CD4-positive, alpha-beta T cell treated with Interleukin-6 for 4 hours (primary cell): ENCODE measurements around the gene ZDHHC1.

Experiments
- DNase-seq: peaks from one replicate; pipeline ENCODE4 v3.0.0-alpha.2; 2020; ENCODE audit warnings: mixed read lengths

Gene ZDHHC1

DNA sequence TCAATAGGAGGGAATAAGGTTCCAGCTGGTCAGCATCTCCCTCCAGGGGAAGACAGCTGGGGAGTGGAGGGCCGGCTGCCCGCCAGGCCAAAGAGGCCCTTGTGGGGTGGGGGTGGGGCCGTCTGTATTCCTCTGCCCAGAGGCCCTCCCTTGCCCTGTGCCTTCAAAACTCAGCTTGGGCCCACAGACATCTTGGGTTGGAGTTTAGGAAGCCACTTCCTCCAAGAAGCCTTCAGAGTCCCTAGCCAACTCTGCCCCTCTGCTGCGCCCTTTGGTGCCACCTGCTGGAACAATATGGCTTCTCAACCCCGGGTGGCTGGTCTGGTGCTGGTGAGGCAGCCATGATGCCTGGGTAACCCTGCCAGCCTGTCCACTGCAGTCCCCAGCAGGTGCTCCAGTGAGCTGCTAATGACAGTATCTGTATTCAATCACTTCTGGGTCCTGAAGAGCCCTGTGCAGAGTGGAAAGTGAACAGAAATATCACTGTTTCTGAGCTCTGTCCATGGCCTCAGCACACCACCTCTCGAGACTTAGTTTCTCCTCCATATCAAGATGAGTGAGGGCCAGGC is 31.3 kb upstream of the ZDHHC1 start:
- DNase-seq: peak; percentile 56

DNA sequence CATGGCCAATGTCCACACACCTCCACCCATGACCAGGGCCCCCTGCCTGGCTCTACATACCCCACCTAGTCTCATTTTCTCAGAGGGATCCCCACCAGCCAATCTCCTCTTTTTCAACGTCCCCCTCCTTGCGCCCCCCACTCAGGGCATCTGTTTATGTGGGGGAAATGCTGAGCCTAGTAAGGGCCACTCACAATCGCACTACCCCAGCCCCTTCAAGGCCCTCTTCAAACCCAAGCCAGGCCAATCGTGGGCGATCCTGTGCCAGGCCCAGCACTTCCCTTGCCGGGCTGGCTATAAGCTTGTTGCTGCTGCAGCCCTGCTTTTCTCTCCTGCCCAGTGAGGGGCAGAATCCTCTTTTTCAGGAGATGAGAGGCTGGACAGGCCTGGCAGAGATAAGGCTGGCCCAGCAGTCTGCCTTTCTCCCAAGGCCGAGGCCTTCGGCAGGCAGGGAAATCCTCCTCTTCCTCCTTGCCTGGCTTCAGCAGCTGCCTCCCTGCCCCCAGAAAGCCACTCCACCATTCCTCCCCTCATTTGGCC is 30.8 kb upstream of the ZDHHC1 start:
- DNase-seq: no peak

DNA sequence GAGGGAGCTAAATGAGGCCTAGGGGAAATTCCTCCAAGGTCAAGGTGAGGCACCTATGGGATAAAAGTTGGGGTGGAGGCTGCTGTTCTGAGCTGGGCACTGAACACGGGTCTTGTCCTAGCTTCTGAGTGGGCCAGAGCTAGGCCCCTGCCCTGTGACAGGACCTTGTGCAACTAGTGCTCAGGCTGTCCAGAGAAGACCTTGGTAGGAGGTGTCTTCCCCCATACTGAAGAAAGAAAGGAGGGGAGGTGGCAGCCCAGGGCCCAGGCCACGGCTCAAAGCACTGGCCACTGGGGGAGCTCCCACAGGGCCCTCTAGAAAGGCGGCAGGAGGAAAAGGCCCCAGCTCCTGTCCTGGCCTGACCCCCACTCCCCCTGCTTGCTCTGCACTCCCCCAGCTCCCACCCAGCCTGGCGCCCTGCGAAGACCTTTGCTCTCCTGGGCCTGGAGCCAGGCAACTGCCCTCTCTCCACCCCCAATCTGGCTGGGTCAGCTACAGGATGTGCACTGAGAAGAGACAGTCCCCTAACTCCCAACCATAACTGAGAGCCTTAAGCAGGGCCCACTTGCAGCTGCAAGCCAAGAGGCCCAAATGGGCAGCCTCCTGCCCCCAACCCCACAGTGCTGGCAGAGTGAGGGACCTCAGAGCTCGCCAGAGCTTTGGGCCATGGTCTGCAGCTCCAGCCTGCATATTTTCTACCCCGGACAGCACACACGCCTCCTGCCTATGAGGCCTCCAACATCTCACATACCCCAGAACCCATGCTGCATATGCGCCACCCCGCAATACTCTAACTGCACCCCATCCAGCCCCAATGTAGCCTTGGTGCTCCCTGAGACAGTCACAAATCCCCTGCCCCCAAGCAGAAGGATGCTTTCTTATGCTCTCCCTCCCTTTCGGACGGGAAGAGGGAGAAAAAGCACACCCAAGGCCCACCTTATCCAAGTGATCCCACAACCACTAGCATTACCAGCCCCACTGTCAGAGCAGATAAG is 29.9 kb upstream of the ZDHHC1 start:
- no peak for DNase-seq

DNA sequence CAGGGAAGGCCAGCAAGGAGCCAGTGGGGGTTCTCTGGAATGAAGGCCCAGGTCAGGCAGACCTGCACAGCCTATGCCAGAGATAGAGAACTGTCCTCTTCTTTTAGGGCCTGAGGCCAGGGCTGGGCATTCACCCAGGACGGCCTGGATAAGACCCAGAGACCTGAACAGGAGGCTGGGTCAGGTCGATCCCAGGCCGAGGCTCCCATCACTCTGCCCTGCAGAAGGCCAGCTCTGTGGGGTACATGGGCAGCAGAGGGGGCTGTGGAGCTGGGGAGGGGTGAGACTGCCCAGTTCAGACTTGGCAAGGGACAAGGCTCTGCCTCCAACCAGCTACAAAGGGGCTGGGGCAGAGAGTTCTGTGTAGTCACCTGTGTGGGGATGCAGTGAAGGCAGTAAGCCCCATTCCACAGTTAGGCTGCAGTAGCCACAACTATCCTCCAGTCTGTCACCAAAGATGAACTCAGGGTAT is 29.2 kb upstream of the ZDHHC1 start:
- no peak for DNase-seq

DNA sequence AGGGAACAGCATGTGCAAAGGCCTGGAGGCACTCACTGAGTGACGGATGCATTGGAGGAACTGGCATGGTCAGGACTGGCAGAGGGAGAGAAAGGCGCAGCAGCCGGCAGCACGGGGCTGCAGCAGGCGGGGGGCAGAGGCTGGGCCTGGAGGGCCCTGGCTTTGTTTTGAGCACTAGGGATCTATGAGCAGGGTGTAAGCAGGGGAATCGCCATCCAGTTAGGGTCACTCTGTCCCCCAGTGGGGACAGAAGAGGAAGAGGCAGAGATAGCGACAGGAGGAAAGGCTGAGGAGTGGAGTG is 28.8 kb upstream of the ZDHHC1 start:
- no peak for DNase-seq

DNA sequence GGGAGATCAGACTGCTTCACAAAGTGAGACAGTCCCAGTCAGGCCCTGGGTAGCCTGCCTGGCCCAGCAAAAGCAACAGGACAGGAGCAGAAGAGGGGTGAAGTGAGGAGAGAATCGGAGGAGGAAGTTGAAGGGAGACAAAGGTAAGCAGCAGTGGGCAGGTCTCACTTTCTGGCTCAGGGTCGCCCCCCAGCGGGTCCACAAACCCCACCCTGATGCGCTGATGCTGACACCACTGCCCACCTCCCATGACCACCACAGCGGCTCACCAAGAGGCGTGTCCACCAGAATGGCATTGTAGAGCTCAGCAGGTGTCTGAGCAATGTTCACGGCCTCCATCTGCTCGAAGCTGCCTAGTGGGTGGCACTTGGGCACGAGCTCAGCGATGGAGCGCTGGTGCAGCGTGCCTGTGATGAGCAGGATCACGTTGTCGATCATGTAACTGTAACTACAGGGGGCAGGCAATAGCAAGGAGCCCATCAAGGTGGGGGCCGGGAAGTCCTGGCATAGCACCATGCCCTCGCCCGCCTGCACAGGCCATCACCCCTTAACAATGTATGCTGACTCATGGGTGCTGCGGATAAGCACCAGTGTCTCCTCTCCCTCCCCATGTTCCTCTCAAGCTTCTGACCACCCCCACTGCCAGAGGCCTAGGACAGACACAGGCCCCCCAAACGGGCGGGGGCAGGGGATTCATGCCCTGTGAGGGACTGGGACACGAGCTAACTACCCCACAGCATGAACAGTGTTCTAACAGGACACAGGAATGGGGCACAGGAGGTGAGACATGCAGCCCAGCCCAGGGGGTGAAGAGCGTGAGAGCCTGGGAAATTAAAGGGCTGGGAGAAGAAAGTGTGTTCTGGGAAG is 28.2 kb upstream of the ZDHHC1 start:
- DNase-seq: no peak

DNA sequence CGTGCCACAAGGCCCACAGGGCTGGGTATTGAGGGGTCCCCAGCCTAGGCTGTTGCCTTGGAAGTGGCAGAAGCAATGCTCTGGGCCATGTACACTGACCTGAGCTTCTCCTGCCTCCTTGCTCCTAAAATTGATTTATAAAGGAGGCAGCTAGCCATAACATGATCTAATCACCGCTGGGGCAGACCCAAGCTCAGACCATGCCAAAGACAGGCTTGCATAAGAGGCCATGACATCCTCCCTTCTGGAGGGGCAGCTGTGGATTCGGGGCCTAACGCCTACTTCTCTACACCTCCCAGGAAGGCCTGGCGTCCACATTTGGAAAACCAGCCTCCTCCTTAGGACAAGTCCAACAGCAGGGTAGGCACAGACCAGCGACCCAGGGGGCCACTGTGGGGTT is 27.0 kb upstream of the ZDHHC1 start:
- no peak for DNase-seq

DNA sequence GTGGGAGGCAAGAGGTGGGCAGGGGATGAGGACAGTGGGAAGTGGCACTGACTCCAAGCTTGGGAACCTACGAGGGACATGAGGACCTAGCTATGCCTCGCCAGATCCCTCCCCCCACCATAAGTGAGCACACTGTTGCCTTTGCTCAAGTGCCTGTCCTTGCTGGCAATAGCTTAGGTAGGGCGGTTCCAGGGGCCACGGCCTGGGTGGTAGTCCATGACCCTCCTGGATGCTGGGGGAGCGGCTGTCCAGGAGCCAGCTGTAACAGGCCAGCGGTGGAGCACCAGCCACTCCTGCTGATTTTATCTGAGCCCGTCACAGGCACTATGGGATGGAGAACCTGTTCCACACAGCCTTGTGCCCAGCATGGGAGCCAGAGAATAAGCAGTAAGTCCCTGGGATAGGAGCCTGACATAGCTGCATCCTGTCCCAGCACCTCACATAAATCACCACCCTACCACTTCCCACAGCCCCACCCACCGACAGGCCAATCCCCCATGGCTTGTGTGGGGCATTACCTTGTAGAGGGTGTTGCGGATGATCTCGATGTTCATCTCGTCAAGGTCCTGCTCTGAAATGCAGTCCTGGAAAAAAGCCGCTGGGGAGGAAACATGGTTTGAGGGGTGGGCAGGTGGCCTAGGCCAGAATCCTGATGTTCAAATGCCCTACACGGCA is 26.4 kb upstream of the ZDHHC1 start:
- no peak for DNase-seq

DNA sequence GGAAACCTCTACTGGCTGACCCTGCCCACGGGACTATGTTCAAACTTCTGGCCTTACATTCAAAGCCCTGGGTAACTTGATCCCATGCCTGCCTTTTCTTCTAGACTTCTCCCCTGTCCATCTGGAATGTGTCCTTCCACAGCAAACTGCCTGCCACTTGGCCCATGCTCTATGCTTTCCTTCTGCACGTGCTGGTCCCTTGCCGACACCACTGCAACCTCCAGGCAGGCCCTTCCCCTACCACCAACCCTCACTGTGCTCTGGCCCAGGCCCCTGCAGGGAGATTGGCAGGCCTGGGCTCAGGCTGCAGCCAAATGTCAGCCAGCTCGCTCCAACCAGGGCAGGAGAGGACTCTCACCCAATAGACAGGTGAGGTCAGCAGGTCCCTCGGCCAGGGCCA is 25.6 kb upstream of the ZDHHC1 start:
- DNase-seq: no peak

DNA sequence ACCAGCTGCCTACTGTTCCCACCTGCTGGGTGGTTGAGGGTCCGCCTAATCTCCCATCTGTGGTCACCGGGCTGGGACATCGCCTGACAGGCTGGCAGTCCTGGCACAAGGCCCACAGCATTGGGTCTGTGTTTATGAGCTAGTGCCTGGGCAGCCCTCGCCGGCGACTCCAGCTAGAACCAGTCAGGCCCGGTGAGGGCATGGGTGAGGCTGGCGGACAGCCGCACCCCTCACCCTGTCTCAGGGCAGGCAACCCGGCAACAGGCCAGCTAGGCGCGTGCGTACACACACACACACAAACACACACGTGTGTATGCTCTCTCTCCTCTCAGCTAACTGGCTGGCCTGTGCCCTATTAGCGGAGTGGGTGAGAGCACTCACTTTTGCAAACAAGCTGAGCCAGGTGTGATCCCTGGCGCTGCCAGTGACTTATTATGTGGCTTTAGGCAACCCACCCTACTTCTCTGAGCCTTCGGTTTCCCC is 25.0 kb upstream of the ZDHHC1 start:
- no peak for DNase-seq

DNA sequence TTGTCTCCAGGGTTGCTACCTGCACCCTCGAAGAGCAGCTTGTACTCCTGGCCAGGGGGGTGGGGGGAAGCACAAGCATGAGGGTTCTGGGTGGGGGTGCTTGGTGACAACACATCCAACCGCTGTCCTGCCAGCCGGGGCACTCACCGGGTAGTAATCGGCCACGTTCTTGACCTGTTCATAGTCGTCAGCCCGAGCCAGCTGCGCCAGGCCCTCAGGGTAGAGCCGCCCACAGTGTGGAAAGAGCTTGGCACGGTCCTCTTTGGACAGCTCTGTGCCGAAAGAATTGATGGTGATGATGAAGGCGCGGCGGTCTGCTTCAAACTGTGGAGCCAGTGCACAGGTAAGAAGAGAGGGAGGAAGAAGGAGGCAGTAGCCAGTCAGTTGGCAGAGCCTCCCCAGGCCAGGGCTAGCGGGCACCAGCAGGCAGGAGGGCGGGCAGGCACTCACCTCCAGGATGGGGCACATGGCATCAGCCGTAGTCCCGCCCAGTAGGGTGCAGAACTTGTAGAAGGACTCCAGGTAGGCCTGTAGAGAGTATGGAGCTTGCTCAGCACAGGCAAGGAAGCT is 22.6 kb upstream of the ZDHHC1 start:
- DNase-seq: no peak

DNA sequence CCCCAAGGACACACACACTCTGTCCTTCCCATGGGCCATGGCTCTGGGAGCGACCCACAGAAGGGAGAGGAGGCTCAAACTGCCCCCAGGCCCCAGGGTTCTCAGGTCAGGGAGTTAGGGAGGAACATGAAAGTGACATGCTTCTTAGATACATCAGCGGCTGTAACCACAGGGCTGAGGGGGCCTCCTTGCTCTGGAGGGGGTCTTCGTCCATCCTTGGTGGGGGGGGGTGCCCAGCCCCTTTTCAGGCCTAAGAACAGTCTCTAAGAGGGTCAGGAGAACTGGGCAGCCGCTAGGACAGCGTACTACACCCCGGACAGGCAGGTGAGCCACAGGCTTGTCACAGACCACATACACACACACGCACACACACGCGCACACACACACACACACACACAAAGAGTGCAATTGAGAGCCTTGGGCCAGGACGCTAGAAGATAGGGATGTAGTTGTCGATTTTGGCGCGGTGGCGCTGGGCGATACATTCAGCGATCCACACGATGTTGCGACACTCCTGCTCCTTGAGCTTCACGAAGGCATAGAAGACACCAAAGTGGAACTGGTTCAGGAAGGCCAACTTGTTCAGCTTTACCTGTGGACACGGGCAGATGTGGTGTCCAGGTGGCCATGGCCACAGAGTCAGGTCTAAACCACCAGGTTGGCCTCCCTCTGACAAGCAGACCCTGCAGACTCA is 22.0 kb upstream of the ZDHHC1 start:
- DNase-seq: no peak

DNA sequence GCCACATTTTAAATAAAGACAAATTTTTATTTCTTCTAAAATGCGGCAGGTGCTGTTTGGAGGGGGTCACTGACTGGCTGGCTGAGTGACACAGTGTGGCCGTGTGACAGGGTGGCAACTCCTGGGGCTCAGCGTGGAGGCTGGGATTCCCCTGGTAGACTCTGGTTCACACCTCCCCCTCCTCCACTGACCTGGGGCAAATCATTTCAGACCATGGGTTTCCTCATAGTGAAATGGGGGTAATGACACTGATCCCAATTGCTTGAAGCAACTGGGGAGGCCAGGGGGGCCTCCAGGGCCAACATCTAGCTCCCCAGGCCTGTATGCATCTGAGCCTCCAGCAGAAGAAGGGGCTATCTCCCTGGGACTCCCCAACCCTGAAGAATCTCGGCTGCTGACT is 21.2 kb upstream of the ZDHHC1 start:
- DNase-seq: no peak

DNA sequence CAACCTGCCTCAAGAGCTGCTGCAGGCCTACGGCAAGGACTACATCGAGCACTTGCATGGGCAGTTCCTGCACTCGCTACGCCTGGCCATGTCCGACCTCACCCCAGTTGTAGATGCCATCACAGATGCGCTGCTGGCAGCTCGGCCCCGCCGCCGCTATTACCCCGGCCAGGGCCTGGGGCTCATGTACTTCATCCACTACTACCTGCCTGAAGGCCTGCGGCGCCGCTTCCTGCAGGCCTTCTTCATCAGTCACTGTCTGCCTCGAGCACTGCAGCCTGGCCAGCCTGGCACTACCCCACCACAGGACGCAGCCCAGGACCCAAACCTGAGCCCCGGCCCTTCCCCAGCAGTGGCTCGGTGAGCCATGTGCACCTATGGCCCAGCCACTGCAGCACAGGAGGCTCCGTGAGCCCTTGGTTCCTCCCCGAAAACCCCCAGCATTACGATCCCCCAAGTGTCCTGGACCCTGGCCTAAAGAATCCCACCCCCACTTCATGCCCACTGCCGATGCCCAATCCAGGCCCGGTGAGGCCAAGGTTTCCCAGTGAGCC is 20.4 kb upstream of the ZDHHC1 start:
- DNase-seq: no peak

DNA sequence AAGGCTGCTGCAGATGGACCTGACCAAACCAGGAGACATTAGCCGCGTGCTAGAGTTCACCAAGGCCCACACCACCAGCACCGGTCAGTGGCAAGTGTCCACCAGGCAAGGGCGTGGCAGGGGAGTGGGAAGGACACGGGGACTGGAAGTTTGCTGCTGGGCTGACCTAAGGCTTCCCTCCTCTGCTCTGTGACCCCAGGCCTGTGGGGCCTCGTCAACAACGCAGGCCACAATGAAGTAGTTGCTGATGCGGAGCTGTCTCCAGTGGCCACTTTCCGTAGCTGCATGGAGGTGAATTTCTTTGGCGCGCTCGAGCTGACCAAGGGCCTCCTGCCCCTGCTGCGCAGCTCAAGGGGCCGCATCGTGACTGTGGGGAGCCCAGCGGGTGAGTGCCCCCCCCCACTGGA is 19.5 kb upstream of the ZDHHC1 start:
- DNase-seq: no peak

DNA sequence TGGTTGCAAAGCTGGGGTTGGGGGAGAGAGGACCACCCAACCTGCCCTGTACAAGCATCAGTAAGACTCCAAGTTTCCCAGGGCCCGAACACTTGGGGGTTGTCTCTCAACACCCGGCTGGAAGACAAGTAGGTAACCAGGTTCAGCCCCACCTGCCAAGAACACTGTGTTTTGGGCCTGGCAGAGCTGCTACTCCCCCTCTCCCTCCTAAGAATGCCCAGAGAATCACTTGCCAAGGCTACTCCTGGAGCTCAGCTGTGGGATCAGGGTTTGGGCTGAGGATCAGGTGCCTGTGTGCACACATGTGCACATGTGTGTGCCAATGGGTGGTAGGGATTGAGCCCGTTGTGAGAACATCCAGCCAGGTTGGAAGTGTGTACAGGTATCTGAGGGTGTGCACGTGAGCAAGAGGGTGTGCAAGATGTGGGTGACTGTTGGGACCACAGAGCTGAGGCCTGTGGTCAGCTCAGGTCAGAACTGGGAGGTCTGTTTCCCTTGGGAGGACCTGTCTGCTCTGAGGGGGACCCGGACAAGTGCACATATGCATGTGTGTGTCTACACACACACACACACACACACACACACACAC is 16.9 kb upstream of the ZDHHC1 start:
- DNase-seq: no peak

DNA sequence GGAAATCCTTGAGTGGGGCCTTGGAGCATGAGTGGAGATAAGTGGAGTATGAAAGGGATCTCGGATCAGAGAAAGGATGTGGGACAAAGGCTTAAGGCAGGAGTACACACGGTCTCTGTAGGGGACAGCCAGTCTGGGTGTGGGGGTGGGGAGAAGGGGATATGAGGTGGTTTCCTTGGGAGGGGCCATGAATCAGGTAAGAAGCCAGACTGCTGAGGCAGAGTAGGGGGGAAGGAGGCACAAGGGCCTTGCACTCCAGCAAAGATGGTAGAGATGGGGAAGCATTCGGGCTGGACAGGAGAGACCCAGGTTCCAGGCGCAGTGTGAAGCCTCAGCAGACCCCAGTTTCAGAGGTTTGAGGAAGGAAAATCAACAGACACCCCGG is 16.2 kb upstream of the ZDHHC1 start:
- no peak for DNase-seq

DNA sequence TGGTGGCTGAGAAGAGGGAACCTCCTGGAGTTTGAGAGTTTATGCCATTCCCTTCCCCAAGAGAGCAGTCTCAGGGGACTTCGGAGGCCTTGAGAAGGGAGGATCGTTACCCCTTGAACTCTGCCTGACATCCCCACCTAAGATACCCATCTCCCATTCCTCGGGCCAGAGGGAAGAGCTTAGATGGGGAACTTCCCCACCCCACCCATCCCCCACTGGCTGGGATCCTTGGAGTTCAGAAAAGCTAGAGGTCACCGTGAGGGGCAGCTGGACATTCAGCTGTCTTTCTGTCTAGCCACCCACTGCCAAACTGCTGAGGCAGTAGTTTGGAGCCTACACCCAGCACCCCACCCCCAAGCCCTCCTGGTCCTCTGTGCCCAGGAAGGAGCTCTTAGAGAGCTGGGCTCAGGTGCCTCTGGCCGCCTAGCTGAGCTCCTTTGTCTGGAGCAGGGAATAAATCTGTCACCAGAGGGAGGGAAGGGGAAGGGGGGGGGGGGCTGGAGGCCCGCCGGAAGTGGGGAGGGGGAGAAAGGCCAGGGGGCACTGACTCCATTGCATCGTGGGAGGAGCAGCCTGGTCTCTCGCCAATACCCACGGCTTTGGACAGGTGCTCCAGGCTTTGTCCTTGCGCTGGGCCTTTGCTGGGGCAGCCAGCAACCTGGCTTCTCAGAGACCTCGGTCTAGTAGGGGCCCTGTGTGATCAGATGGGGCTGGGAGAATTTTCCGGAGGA is 15.7 kb upstream of the ZDHHC1 start:
- DNase-seq: no peak

DNA sequence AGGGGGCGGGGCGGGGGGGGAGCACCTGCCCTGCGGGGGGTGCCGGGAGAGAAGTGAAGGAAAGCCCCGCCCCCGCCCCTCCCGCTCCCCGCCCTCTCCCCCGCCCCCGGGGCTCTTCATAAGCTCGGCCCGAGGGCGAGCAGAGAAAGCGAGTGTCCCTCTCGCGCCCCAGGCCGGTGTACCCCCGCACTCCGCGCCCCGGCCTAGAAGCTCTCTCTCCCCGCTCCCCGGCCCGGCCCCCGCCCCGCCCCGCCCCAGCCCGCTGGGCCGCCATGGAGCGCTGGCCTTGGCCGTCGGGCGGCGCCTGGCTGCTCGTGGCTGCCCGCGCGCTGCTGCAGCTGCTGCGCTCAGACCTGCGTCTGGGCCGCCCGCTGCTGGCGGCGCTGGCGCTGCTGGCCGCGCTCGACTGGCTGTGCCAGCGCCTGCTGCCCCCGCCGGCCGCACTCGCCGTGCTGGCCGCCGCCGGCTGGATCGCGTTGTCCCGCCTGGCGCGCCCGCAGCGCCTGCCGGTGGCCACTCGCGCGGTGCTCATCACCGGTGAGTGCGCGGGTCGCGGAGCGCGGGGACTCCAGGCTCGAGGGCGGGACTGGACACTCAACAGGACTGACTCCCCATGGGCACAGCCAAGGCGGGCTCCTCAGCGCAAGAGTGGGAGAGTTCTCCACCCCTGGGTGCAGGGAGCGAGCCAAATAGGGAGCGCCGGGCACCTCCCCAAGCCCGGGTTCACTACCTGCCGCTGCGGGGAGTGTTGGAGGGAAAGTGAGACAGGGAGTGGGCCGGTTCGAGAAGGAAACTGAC is 14.9 kb upstream of the ZDHHC1 start, which contains the start of gene HSD11B2:
Gene HSD11B2, plus strand, starts transcription at position 145 of the 798 bp plus-strand sequence. Its CDS starts 128 bp downstream, at position 273.
- peak; percentile 52 for DNase-seq
